HG02759 (cell line): ENCODE data around the gene CASP12.

Experiments
- ATAC-seq: cut with Tn5 transposase; IDR thresholded peaks from one replicate; pipeline ENCODE4 v1.9.1; 2021; ENCODE audit warnings: mild to moderate bottlenecking, moderate library complexity; ENCODE audit not compliant: unreplicated experiment

Gene CASP12

DNA sequence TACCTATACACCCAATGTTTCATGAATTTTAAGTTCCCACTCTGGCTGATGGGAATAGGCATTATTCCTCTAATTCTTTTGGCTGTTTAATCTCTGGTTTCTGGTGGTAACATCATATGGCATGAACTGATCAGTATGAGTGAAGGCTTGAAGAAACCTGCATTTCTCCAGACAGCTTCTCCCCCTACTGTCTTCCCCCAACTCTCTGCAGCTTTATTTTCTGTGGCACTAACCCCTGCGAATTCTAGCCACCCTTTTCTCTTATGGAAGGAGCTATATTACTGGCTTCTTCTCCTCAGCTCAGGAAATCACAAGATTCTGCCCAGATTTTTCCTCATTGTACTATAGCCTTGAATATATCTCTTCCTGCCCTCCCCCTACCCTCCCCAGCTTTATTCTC lies 57.1 kb downstream of the CASP12 start:
- no peak for ATAC-seq

DNA sequence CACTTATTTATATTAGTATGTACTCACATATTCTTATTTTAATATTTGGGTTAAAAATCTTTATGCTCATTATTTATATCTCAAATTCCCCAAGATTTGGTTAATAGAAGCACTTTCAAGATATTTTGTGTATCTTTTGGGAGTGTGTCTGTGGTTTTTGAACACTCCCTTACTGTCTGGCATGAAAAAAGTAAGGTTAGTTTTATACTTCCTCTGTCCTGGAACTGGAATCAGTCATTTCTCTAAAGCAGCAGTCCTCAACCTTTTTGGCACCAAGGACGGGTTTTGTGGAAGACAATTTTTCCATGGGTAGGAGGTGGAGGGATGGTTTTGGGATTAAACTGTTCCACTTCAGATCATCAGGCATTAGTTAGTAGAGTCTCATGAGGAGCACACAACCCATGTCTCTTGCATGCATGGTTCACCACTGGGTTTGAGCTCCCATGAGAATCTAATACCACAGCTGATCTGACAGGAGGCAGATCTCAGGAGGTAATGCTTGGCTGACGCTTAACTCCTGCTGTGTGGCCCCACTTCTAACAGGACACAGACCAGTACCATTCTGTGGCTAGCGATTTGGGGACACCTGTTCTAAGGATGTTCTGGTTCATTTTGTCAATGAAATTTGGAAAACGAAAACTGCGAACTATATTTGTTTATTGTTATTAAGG lies 60.2 kb downstream of the CASP12 start:
- ATAC-seq = no peak

DNA sequence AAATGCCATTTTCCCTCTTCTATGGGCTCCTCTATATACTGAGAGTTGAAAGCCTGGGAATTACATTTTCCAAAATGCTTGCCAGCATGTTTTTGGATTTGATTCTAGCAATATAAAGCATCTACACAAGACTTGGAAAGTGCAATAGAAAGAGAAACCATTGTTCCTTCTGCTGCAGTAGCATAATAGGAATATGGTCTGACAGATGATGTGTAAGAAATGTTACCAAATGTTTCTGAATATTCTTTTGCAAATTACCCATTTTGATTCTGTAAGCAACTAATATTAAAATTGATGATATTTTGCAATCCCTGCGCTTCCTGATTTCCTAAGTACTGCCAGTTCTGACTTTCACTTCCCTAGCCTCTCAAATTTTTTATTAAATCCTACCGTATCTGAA lies 61.6 kb downstream of the CASP12 start:
- ATAC-seq = no peak
